Stimulated activated CD8-positive, alpha-beta memory T cell treated with anti-CD3 and anti-CD28 coated beads, Interleukin-7, amount 100 ng/mL, for 1 hour (primary cell): ENCODE data around the gene PPP1R12A.

Experiments
- DNase-seq, 2 donors: peaks; one replicate each; pipeline ENCODE4 v3.0.0-alpha.2; 2020; ENCODE audit warnings: low read depth in 2 of 2

Gene PPP1R12A

GRCh38 chr12:79935624-79936345 lies 888 bp upstream of the PPP1R12A start:
- no peak for DNase-seq

DNA sequence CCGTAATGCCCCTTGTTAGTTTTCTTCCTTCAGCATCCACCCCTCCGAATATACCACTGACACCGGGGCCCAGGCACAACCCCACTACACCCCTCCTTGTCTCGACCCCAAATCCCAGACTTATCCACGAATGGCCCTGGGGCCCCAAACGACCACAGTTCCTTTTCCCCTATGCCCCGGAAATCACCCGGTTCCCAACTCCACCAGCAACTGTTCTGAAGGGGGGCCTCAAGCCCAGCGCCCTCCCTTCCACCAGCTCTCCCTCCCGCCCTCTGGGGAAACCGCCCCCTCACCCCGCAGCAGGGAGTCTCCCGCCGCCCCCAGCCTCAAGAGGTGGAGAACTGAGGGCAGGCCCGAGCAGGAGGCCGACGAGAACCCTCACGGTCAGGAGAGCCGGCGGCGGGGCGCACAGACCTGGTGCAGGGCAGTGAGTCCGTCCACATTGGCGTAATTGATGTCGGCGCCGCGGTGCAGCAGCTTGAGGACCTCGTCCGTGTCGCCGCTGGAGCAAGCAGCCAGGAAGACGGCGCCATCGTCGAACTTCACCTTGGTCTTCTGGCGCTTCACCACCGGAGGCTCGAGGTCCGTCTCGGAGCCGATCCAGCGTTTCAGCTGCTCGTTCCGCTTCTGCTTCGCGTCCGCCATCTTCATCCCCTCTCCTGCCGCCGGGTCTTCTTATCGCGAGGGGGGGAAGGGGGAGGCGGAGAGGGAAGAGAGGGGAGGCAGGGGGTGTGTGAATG lies 446 bp downstream of the PPP1R12A start:
- DNase-seq, result no peak

GRCh38 chr12:79933532-79934264 lies 1.2 kb downstream of the PPP1R12A start:
- no peak for DNase-seq

- no peak for DNase-seq
Measured at GRCh38 chr12:79933043-79933442, 1.9 kb downstream of the PPP1R12A start.

GRCh38 chr12:79932357-79932756 lies 2.5 kb downstream of the PPP1R12A start:
- DNase-seq, result no peak

GRCh38 chr12:79929065-79929464 lies 5.8 kb downstream of the PPP1R12A start:
- no peak for DNase-seq

- peak in 1 of 2 donors; percentile 7 for DNase-seq
Measured at GRCh38 chr12:79927772-79928474, 7.0 kb downstream of the PPP1R12A start.

- DNase-seq, result no peak
Measured at GRCh38 chr12:79926951-79927350, 7.9 kb downstream of the PPP1R12A start.

- DNase-seq, result no peak
Measured at GRCh38 chr12:79925492-79925891, 9.4 kb downstream of the PPP1R12A start.

GRCh38 chr12:79921786-79922185 lies 13.1 kb downstream of the PPP1R12A start:
- no peak for DNase-seq

DNA sequence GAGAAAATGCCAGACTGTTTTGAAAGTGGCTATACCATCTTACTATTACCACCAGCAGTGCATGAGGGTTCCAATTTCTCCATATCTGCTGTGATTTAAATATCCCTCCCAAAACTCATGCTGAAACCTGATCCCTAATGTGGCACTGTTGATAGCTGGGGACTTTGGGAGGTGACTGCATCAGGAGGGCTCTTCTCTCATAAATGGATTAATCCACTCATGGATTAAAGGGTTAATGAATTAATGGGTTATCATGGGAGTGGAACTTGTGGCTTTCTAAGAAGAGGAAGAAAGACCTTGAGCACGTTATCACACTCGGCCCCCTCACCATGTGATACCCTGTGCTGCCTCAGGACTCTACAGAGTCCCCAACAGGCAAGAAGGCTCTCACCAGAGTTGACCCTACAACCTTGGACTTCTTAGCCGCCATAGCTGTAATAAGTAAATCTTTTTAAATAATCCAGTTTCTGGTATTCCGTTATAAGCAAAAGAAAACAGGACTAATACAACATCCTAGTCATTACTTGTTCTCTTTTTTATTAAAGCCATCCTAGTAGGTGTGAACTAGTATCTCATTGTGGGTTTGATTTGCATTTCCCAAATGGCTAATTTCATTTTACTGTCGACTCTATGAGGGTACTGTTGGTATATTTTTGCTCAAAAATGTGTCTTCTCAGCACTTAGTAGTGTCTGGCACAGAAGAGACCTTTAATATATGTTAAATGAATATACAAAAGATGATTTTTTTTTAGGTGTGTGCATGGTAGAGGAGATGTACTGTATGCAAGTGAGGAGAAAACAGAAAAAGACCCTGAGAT lies 14.3 kb downstream of the PPP1R12A start:
- DNase-seq, result no peak

DNA sequence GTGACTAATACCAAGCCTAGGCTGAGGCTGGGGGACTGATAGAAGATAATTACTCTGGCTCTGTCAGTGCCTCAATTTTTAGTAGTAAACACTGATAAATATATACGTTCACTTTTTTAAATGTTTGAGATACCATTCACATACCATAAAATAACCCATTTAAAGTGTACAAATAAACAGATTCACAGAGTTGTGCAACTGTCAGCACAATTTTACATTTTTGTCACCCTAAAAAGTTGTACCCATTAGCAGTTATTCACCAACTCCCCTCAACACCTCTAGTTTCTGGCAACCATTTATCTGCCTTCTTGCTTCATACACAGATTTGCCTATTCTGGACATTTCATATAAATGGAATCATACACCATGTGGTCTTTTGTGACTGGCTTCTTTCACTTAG lies 15.1 kb downstream of the PPP1R12A start:
- no peak for DNase-seq

- no peak for DNase-seq
Measured at GRCh38 chr12:79916826-79917225, 18.1 kb downstream of the PPP1R12A start.

GRCh38 chr12:79911889-79912656 lies 22.8 kb downstream of the PPP1R12A start:
- no peak for DNase-seq

- no peak for DNase-seq
Measured at GRCh38 chr12:79908366-79908765, 26.5 kb downstream of the PPP1R12A start.

DNA sequence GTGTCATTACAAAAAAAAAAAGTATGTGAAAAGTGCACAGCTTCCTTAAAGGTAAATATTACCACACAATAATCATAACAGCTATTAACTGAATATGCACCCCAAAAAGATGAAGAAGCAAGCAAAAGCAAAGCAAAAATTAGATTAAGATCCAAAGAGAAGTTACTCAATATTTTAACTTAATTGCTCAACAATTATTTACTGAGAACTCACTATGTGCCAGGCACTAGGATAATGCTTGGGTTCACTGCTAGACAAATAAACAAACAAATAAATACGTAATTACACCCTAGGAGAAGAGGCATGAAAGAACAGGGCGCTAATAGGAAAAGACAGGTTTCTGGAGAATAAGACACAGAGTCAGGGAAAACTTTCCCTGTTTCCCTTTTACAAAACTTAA lies 33.4 kb downstream of the PPP1R12A start:
- no peak for DNase-seq

DNA sequence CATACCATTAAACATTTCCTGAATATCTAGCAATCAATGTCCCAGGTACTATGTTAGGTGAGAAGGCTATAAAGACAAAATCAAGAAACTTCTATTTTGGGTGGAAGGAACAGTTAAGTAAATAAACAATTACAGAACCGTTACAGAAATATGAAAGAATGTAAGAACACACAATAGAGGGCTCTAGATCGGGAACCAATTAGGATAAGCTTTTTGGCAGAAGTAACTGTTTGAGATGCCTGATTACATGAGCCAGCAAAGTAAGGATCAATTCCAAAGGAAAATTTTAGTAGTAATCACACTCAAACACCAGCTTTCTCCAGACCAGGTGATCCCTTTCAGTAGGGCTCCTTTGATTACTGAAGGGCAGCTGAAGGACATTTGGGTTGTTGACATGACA lies 33.9 kb downstream of the PPP1R12A start:
- no peak for DNase-seq

DNA sequence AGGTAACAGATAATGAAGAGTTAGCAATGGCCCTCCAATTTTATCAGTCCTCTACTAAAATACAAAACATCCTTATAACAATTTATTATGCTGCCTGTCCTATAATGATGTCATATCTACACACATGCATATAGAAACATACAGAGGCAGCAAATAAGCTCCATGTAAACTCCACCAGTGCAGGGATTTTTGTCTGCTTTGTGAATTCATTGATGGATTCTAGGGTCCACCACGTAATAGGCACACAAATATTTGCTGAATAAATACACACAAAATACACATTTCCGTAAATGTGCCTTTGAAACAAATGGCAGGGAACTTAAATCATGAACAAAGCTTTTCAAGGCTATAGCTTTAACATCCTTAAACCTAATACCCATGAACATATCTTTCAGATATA lies 34.7 kb downstream of the PPP1R12A start:
- no peak for DNase-seq

DNA sequence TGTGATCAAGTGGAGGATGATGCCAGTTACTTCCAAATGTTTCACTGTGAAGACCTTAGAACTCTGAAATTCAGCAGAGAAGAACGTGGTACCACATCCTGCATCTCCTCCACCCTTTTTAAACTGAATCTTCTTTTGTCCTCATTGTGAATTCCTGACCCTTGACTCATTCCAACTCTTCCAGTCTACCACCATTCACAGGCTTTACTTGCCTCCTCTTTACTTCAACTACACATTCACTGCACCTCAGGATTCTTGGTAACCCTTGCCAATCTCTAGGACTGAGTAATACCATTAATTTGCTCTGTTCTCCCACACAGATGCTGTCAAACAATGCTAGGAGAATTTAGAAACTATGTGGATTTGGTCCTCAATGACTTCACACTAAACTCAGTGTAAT lies 37.3 kb downstream of the PPP1R12A start:
- no peak for DNase-seq

DNA sequence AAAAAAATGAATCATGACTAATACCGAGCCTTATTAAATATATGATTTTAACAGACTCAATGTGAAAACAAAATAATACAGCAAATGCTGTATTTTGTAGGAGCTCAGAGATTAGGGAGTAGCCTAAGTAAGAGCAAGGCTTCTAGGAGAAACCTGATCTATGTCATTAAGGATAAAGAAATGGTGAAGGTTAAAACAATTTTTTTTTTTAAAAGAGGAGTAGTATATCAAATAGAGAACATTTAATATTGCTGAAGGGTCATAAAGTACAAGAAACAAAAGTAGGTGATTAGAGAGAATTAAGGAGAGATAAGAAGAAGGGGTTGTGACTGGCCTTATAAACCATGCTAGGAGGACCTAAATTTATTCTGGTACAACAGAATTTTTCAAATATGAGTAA lies 39.1 kb downstream of the PPP1R12A start:
- no peak for DNase-seq
